ENCODE data around the gene MSH5.

DNA sequence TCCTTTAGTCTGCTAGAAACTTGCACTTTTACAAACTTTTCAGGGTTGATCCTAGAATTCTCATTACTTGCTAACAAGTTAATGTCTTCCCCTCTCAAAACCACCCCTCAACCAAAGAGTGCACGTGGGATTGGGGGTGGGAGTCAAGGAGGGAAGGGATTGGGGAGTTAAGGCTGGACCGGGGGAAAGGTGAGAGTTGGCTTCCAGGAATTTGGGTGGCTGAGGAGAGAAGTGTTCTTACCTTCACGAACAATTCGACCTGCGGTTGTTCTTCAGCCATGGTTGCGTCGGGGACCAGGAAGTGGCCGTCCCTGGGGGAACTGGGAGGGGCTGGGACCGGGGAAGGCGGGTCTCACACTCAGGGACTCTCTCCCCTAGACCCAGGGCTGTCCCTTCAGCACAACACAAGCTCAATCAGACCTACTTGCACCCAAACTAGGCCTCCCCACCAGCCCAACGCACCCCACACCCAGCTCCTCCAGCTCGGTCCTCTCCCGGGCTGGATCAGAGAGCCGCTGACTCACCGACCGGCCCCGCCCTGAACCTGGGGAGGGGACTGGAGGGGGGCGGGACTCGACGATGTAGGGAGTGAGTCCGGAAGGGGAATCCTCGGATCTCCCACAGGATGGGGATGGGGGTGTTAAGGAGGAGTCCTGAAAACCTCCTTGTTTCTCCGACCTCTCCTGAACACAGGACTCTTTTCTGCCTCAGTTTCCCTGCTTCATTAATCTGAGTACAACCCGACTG lies 3.6 kb upstream of the MSH5 start, which contains the start of gene CLIC1:
- TF ChIP-seq CTCF (IDR thresholded peaks at IDR 0.05) (no peak), POLR2A (IDR thresholded peaks at IDR 0.05) (peak in 3 of 4 donors; percentile 77 to 96 (median 94)), EP300 (IDR thresholded peaks at IDR 0.05) (peak in 1 of 4 donors; percentile 23)
